WTC11 (cell line): ENCODE measurements around the gene PLPP7. TPM values are rescaled to one million over a fixed set of nuclear protein-coding genes. Genes with fewer than 3 reads are reported as not detected.
A peak's percentile ranks its signal among the peaks of the same experiment; 100 is the strongest.

ENCODE experiments used
- ATAC-seq: fragments of 200-7000 bp; cut with Tn5 transposase; 2 replicates; pipeline ENCODE4 v1.10.0; 2021; ENCODE audit warnings: mild to moderate bottlenecking, moderate library complexity
- CTCF ChIA-PET: fragments of 300-600 bp; sonication (Branson Sonifier 250); formaldehyde crosslinking; loops from one replicate; lab custom pipeline; 2021; ENCODE audit warnings: antibody characterized with exemption; lab: Charles Lee
- POLR2A ChIA-PET: fragments of 350-600 bp; sonication (Branson Sonifier 250); formaldehyde crosslinking; loops from one replicate; lab custom pipeline; 2021; ENCODE audit warnings: antibody characterized with exemption; lab: Charles Lee
- DNase-seq: peaks from one replicate; pipeline ENCODE4 v3.0.0; 2021; ENCODE audit warnings: low spot score
- H3K27ac Mint-ChIP-seq: 2 replicates; pipeline ENCODE4 v1.8.0; 2021; ENCODE audit warnings: mixed read lengths
- H3K27me3 Mint-ChIP-seq: 2 replicates; pipeline ENCODE4 v1.8.0; 2021; ENCODE audit warnings: low read depth, mild to moderate bottlenecking, moderate library complexity, mixed read lengths
- H3K36me3 Mint-ChIP-seq: 2 replicates; pipeline ENCODE4 v1.8.0; 2021; ENCODE audit warnings: mixed read lengths
- H3K4me1 Mint-ChIP-seq: 2 replicates; pipeline ENCODE4 v1.8.0; 2022; ENCODE audit warnings: mixed read lengths
- H3K4me3 Mint-ChIP-seq: 2 replicates; pipeline ENCODE4 v1.8.0; 2021; ENCODE audit warnings: mild to moderate bottlenecking, moderate library complexity, mixed read lengths
- H3K9me3 Mint-ChIP-seq: 2 replicates; pipeline ENCODE4 v1.8.0; 2021; ENCODE audit warnings: mixed read lengths
- ARID4B ChIP-seq: sonication (generic); formaldehyde crosslinking; IDR thresholded peaks from 2 replicates; pipeline ENCODE4 v1.8.0; 2023; ENCODE audit warnings: missing genetic modification reagents, mild to moderate bottlenecking, borderline replicate concordance
- E2F5 ChIP-seq: sonication (generic); formaldehyde crosslinking; IDR thresholded peaks from 2 replicates; pipeline ENCODE4 v1.8.1; 2022; ENCODE audit warnings: mild to moderate bottlenecking, moderate library complexity, missing genetic modification reagents
- ETV6 ChIP-seq: sonication (generic); formaldehyde crosslinking; IDR thresholded peaks from 2 replicates; pipeline ENCODE4 v1.8.1; 2022; ENCODE audit warnings: mild to moderate bottlenecking, missing genetic modification reagents
- FOXK1 ChIP-seq: sonication (generic); formaldehyde crosslinking; IDR thresholded peaks from 2 replicates; pipeline ENCODE4 v1.8.0; 2022; ENCODE audit warnings: mild to moderate bottlenecking, moderate library complexity, missing genetic modification reagents
- MAX ChIP-seq: sonication (generic); formaldehyde crosslinking; IDR thresholded peaks from 2 replicates; pipeline ENCODE4 v1.8.0; 2022; ENCODE audit warnings: mild to moderate bottlenecking, missing genetic modification reagents
- NFATC4 ChIP-seq: fragments of 250-450 bp; sonication (Bioruptor Pico); IDR thresholded peaks from 2 replicates; pipeline ENCODE4 v1.9.0; 2021; ENCODE audit warnings: mild to moderate bottlenecking
- SMAD4 ChIP-seq: sonication (generic); formaldehyde crosslinking; IDR thresholded peaks from 2 replicates; pipeline ENCODE4 v1.8.0; 2022; ENCODE audit warnings: mild to moderate bottlenecking, missing genetic modification reagents
- TEAD4 ChIP-seq: sonication (generic); formaldehyde crosslinking; IDR thresholded peaks from 2 replicates; pipeline ENCODE4 v1.8.0; 2022; ENCODE audit warnings: mild to moderate bottlenecking, missing genetic modification reagents
- ZBTB21 ChIP-seq: sonication (generic); formaldehyde crosslinking; IDR thresholded peaks from 2 replicates; pipeline ENCODE4 v1.8.1; 2023; ENCODE audit warnings: mild to moderate bottlenecking, missing genetic modification reagents, borderline replicate concordance
- ZBTB43 ChIP-seq: sonication (generic); formaldehyde crosslinking; IDR thresholded peaks from 2 replicates; pipeline ENCODE4 v1.8.1; 2023; ENCODE audit warnings: mild to moderate bottlenecking, missing genetic modification reagents
- ZNF281 ChIP-seq: sonication (generic); formaldehyde crosslinking; IDR thresholded peaks from 2 replicates; pipeline ENCODE4 v1.8.0; 2023; ENCODE audit warnings: mild to moderate bottlenecking, missing genetic modification reagents
- ZNF416 ChIP-seq: fragments of 250-450 bp; sonication (Bioruptor Pico); IDR thresholded peaks from 2 replicates; pipeline ENCODE4 v1.9.0; 2021; ENCODE audit warnings: mild to moderate bottlenecking, inconsistent platforms
- total RNA-seq: library from RNA; stranded (reverse); gene quantifications from 3 replicates; pipeline ENCODE4 v1.2.3, GENCODE V29; 2021

Gene PLPP7
- total RNA-seq, 1 experiment from 2014 or later = 4.2 TPM

- TF ChIP-seq ARID4B (CRISPR knock-in tag) (no peak), ZNF281 (CRISPR knock-in tag) (no peak), NFATC4 (CRISPR knock-in tag) (no peak), ZBTB21 (CRISPR knock-in tag) (no peak)
Measured at GRCh38 chr9:131324736-131325679, 35.5 kb downstream of the PLPP7 start (continued).

- CTCF ChIA-PET = interaction anchor here (1.5 to 4.8 kb wide), 2 partner anchors 7 to 41 kb away, joined by 3 to 33 read pairs; no protein-coding TSS in a partner anchor
- POLR2A ChIA-PET = interaction anchor here (0.8 kb wide), 1 partner anchor 15 kb away, joined by 3 read pairs; no protein-coding TSS in a partner anchor
Measured at GRCh38 chr9:131329241-131329641, 39.7 kb downstream of the PLPP7 start.

More at GRCh38 chr9:131329241-131329641, 39.7 kb downstream of the PLPP7 start:
- H3K4me3 Mint-ChIP-seq = no peak overlapping the region
- no peaks in the 10 kb centered on the region for H3K36me3 Mint-ChIP-seq
- DNase-seq (peak; percentile 11), ATAC-seq (no peak)
- peaks cover 25% of the 10 kb centered on the region for H3K4me1 Mint-ChIP-seq
- H3K27ac Mint-ChIP-seq = peak overlapping the region; percentile 8; the same call in 1 of the 2 replicates
- H3K9me3 Mint-ChIP-seq = no peaks in the 10 kb centered on the region
- TF ChIP-seq TEAD4 (CRISPR knock-in tag) (no peak), ZNF416 (CRISPR knock-in tag) (no peak), MAX (CRISPR knock-in tag) (no peak), ETV6 (CRISPR knock-in tag) (no peak), SMAD4 (CRISPR knock-in tag) (no peak), E2F5 (CRISPR knock-in tag) (no peak), ZBTB43 (CRISPR knock-in tag) (no peak), FOXK1 (CRISPR knock-in tag) (no peak)
- H3K27me3 Mint-ChIP-seq = no peaks in the 10 kb centered on the region; the same call in 1 of the 2 replicates
